OCI-LY3 (cell line): ENCODE results near the gene PPP4R2.
"Not testable (repeated sequence)": the region's sequence is repeated elsewhere in the genome, so short reads cannot be mapped to it uniquely, and the experiment has no call there.

Experiments
- H2AFZ ChIP-seq: fragments of 200-600, 300-600 bp; shearing (Covaris generic); 2 replicates; pipeline ENCODE4 v1.6.0; 2014; ENCODE audit warnings: antibody characterized with exemption, low read depth, low read length
- H3K27ac ChIP-seq: fragments of 200-600, 300-600 bp; sonication (generic); 2 replicates; pipeline ENCODE4 v1.5.1; 2014; ENCODE audit warnings: mild to moderate bottlenecking, low read length, moderate library complexity, mixed read lengths
- H3K27me3 ChIP-seq: fragments of 200-600, 300-600 bp; sonication (generic); 2 replicates; pipeline ENCODE4 v1.6.1; 2014; ENCODE audit warnings: low read depth, low read length, mixed read lengths
- H3K36me3 ChIP-seq: fragments of 200-600, 300-600 bp; sonication (generic); replicated peaks from 2 replicates; pipeline ENCODE3; 2014; ENCODE audit warnings: low read depth, low read length, mixed read lengths
- H3K4me1 ChIP-seq: fragments of 300-600, 200-600 bp; sonication (generic); 2 replicates; pipeline ENCODE4 v1.6.1; 2014; ENCODE audit warnings: low read length, mixed read lengths
- H3K4me2 ChIP-seq: fragments of 200-600, 300-600 bp; sonication (generic); 2 replicates; pipeline ENCODE4 v1.6.1; 2014; ENCODE audit warnings: low read length, mixed read lengths
- H3K4me3 ChIP-seq: fragments of 300-600, 200-600 bp; sonication (generic); 2 replicates; pipeline ENCODE4 v1.5.1; 2014; ENCODE audit warnings: antibody characterized with exemption, mild to moderate bottlenecking, low read length, moderate library complexity
- H3K79me2 ChIP-seq: fragments of 300-600, 200-600 bp; shearing (Covaris generic); 2 replicates; pipeline ENCODE4 v1.6.1; 2014; ENCODE audit warnings: mild to moderate bottlenecking, low read length, mixed read lengths
- H3K9ac ChIP-seq: fragments of 300-600, 200-600 bp; shearing (Covaris generic); 2 replicates; pipeline ENCODE4 v1.6.0; 2014; ENCODE audit warnings: mild to moderate bottlenecking, low read length, moderate library complexity
- H3K9me3 ChIP-seq: fragments of 200-600, 300-600 bp; shearing (Covaris generic); 2 replicates; pipeline ENCODE4 v1.6.1; 2014; ENCODE audit warnings: low read length, mixed read lengths; ENCODE audit not compliant: insufficient read depth
- H4K20me1 ChIP-seq: fragments of 200-600, 300-600 bp; sonication (generic); 2 replicates; pipeline ENCODE4 v1.6.1; 2016; ENCODE audit warnings: low read length, mixed read lengths; ENCODE audit not compliant: insufficient read depth
- CTCF ChIP-seq: fragments of 200-600, 300-600 bp; sonication (generic); IDR thresholded peaks from 2 replicates; pipeline ENCODE4 v1.5.1; 2014; ENCODE audit warnings: antibody characterized with exemption, low read length, low read depth
- EZH2phosphoT487 ChIP-seq: fragments of 200-600 bp; shearing (Covaris generic); IDR thresholded peaks from 2 replicates; pipeline ENCODE4 v1.6.1; 2018; ENCODE audit warnings: antibody characterized with exemption, mixed run types, low read depth

PPP4R2 gene

GRCh38 chr3:73061416-73061815, 64.8 kb downstream of the PPP4R2 start, which contains the start of gene EBLN2:
Gene EBLN2 (plus strand): TSS chr3:73061659. CDS start chr3:73062082, 423 bp downstream.
- no peak for TF ChIP-seq EZH2phosphoT487
- H3K9me3 ChIP-seq = no peaks in the 10 kb centered on the region
- no peak within 1 kb of the TSS for H3K4me3 ChIP-seq
- no peaks in the 10 kb centered on the region for H3K27me3 ChIP-seq
- no peak within 1 kb of the TSS for H3K27ac ChIP-seq
- H3K4me2 ChIP-seq = no peak within 1 kb of the TSS
- H2AFZ ChIP-seq = no peak within 1 kb of the TSS
- H3K9ac ChIP-seq = no peak within 1 kb of the TSS
- H4K20me1 ChIP-seq = peaks cover 42% of the 10 kb centered on the region
- H3K79me2 ChIP-seq = peaks cover 26% of the 10 kb centered on the region
- H3K4me1 ChIP-seq = no peaks in the 10 kb centered on the region
- H3K36me3 ChIP-seq = peaks cover 26% of the 10 kb centered on the region

- peaks cover 15% of the 10 kb centered on the region; the same call in 1 of the 2 replicates for H4K20me1 ChIP-seq
- H3K4me2 ChIP-seq, H3K4me1 ChIP-seq, H2AFZ ChIP-seq, H3K4me3 ChIP-seq, H3K9me3 ChIP-seq, H3K27ac ChIP-seq, H3K27me3 ChIP-seq, H3K79me2 ChIP-seq, H3K9ac ChIP-seq: not testable (repeated sequence)
- H3K36me3 ChIP-seq = peaks cover 32% of the 10 kb centered on the region
These were observed 69.6 kb downstream of the PPP4R2 start for GRCh38 chr3:73066243-73066642.

- Histone ChIP-seq H4K20me1 (0 out of 2 replicates have a peak, but pooled peaks cover 3% of the 10 kb centered on the region), H3K9ac (no peak overlapping the region), H3K4me3 (no peak overlapping the region), H3K36me3 (peaks cover 14% of the 10 kb centered on the region), H2AFZ (no peak overlapping the region), H3K27ac (no peak overlapping the region), H3K4me1 (no peaks in the 10 kb centered on the region), H3K79me2 (no peaks in the 10 kb centered on the region), H3K4me2 (no peak overlapping the region), H3K27me3 (no peaks in the 10 kb centered on the region), H3K9me3 (no peaks in the 10 kb centered on the region)
- TF ChIP-seq EZH2phosphoT487 = no peak
- TF ChIP-seq CTCF = no peak
These were observed 71.8 kb downstream of the PPP4R2 start for GRCh38 chr3:73068419-73068818.

- TF ChIP-seq CTCF (no peak), EZH2phosphoT487 (no peak)
- no peak overlapping the region for H2AFZ ChIP-seq
- H3K4me3 ChIP-seq = no peak overlapping the region
- H3K4me1 ChIP-seq = no peaks in the 10 kb centered on the region
- peaks cover 13% of the 10 kb centered on the region for H3K36me3 ChIP-seq
- no peak overlapping the region for H3K27ac ChIP-seq
- no peak overlapping the region for H3K9ac ChIP-seq
- H3K4me2 ChIP-seq = no peak overlapping the region
- H4K20me1 ChIP-seq = 0 out of 2 replicates have a peak, but pooled peaks cover 3% of the 10 kb centered on the region
- H3K79me2 ChIP-seq = no peaks in the 10 kb centered on the region
- no peaks in the 10 kb centered on the region for H3K27me3 ChIP-seq
- H3K9me3 ChIP-seq = no peaks in the 10 kb centered on the region
These were observed 72.6 kb downstream of the PPP4R2 start for GRCh38 chr3:73069187-73069586.

GRCh38 chr3:73069775-73070444, 73.3 kb downstream of the PPP4R2 start:
- TF ChIP-seq EZH2phosphoT487 = no peak
- no peak for TF ChIP-seq CTCF
- no peak overlapping the region for H3K9ac ChIP-seq
- peaks cover 9% of the 10 kb centered on the region for H3K36me3 ChIP-seq
- H3K79me2 ChIP-seq = no peaks in the 10 kb centered on the region
- H3K4me1 ChIP-seq = no peaks in the 10 kb centered on the region
- H4K20me1 ChIP-seq = no peaks in the 10 kb centered on the region
- no peak overlapping the region for H2AFZ ChIP-seq
- no peak overlapping the region for H3K4me2 ChIP-seq
- H3K27ac ChIP-seq = no peak overlapping the region
- no peaks in the 10 kb centered on the region for H3K27me3 ChIP-seq
- no peaks in the 10 kb centered on the region for H3K9me3 ChIP-seq
- H3K4me3 ChIP-seq = no peak overlapping the region
